Ovary (tissue), 9 donors: ENCODE results near the gene TBC1D24. TPM values are rescaled to one million over a fixed set of nuclear protein-coding genes. Genes with fewer than 3 reads are reported as not detected.

Experiments used
- DNase-seq, 5 donors: peaks; one replicate each; pipeline ENCODE4 v3.0.0-alpha.2; 2019 to 2020
- H3K27ac ChIP-seq, 2 donors: fragments of 200-600 bp; one replicate each; pipeline versions ENCODE4 v1.5.1 to v1.8.0; 2019 to 2022
- H3K27me3 ChIP-seq: fragments of 200-600 bp; one replicate; pipeline ENCODE4 v1.8.0; 2022
- H3K36me3 ChIP-seq: fragments of 200-600 bp; sonication (generic); one replicate; pipeline ENCODE4 v1.5.1; 2019
- H3K4me1 ChIP-seq: one replicate; pipeline ENCODE4 v1.8.1; 2013; ENCODE audit warnings: mild to moderate bottlenecking, moderate library complexity; ENCODE audit not compliant: insufficient read depth
- H3K4me3 ChIP-seq: fragments of 200-600 bp; sonication (generic); one replicate; pipeline ENCODE4 v1.5.1; 2017
- H3K9me3 ChIP-seq, 2 donors: fragments of 200-600 bp in 1 of 2; sonication (generic) in 1 of 2; one replicate each; pipeline versions ENCODE4 v1.5.1 to v1.8.1; 2013 to 2019; ENCODE audit warnings: mild to moderate bottlenecking in 1 of 2, moderate library complexity in 1 of 2
- CTCF ChIP-seq, 3 donors: fragments of 450-650 bp in 2 of 3; fragments of 200-600 bp in 1 of 3; IDR thresholded peaks; one replicate each; pipeline versions ENCODE4 v1.5.1 to v1.8.0; 2016 to 2022; ENCODE audit warnings: antibody characterized with exemption in 3 of 3, mild to moderate bottlenecking in 1 of 3
- EP300 ChIP-seq: sonication (generic); formaldehyde crosslinking; IDR thresholded peaks from one replicate; pipeline ENCODE4 v1.6.1; 2017; ENCODE audit warnings: antibody characterized with exemption
- POLR2A ChIP-seq: fragments of 450-650 bp; IDR thresholded peaks from one replicate; pipeline ENCODE4 v1.6.1; 2017; ENCODE audit warnings: antibody characterized with exemption, mild to moderate bottlenecking, moderate library complexity
- WGBS, 3 donors: extraction: QIAGEN DNeasy Blood & Tissue Kit in 1 of 3; methylation state at CpG; one replicate each; pipeline versions ENCODE4 v1.1.5 to v1.1.7; 2013 to 2017; 5-methylcytosine and 5-hydroxymethylcytosine counted together
- intact Hi-C, 4 donors: fragments of 100-400 bp; cut with DNase I; formaldehyde crosslinking; loops; one replicate each; pipeline versions ENCODE4 v1.11.0 to v1.15.1; 2022 to 2023
- polyA plus RNA-seq, 2 donors: library from polyadenylated mRNA; stranded (reverse); fragments of 200-250 nt in 1 of 2; fragments of 350-450 nt in 1 of 2; fragmentation: Illumina TruSeq in 1 of 2; extraction: RNeasy Lipid Tissue Mini Kit (QIAGEN cat#74804) in 1 of 2; gene quantifications; one replicate each; pipeline ENCODE4 v1.2.3, GENCODE V29; 2013 to 2014
- total RNA-seq, 7 donors: library from RNA; depleted of rRNA in 2 of 7; stranded (reverse); fragments of >200 nt in 2 of 7; fragmentation: NEBNext Ultra II Directional in 3 of 7; extraction: Animal tissue kit (Norgen Biotek cat#: 25700) in 3 of 7; gene quantifications; one replicate each; pipeline versions ENCODE4 v1.1.0 to v1.2.4, GENCODE V29; 2016 to 2023
- donor health status: DM: no; HTN: no; CAD: no; lungs with moderate emphysema.
- donor health status: DM: no; HTN: no; CAD: no.
- donor health status: Bipolar disorder and iron deficiency.
- donor health status: DM: yes; HTN: yes; CAD: no.
- donor health status: DM: no; HTN: no; CAD: no.
- donor health status: DM: yes; HTN: yes; CAD: no.

The TBC1D24 gene
- total and polyA plus RNA-seq, 9 donors = 1.9 to 8.1 (median 6.0) TPM

- no peak for TF ChIP-seq POLR2A
- TF ChIP-seq CTCF (IDR thresholded peaks at IDR 0.05) = no peak
- no peak for TF ChIP-seq EP300
- H3K4me1 ChIP-seq = peaks cover 18% of the 10 kb centered on the region
- WGBS, 3 donors = 27 to 38% (median 31%) methylated on average over 15 of the region's 15 CpGs
- peak in 3 of 5 donors; percentile 50 to 62 (median 57) for DNase-seq
- intact Hi-C loops = no loop called here
- H3K27ac ChIP-seq = peak overlapping the region; percentile 94 to 96
- peak overlapping the region; percentile 92 for H3K4me3 ChIP-seq
- no peaks in the 10 kb centered on the region for H3K9me3 ChIP-seq
- H3K27me3 ChIP-seq = no peaks in the 10 kb centered on the region
- H3K36me3 ChIP-seq = no peaks in the 10 kb centered on the region
Observed at GRCh38 chr16:2512735-2513404, 37.9 kb downstream of the TBC1D24 start.

- Histone ChIP-seq H3K4me3 (peak within 1 kb of the TSS; percentile 92), H3K27ac (peak within 1 kb of the TSS; percentile 94 to 96), H3K27me3 (no peaks in the 10 kb centered on the region), H3K36me3 (no peaks in the 10 kb centered on the region), H3K9me3 (no peaks in the 10 kb centered on the region), H3K4me1 (peaks cover 23% of the 10 kb centered on the region)
- TF ChIP-seq EP300 = no peak
- TF ChIP-seq POLR2A = peak; percentile 87
- intact Hi-C loops = no loop called here
- WGBS, 3 donors = 1 to 2% (median 1%) methylated on average over 53 to 122 of the region's 122 CpGs
- DNase-seq = peak; percentile 89 to 95 (median 93)
Observed at GRCh38 chr16:2513405-2514332, 38.7 kb downstream of the TBC1D24 start, which contains the start of gene ATP6V0C. TSS of gene ATP6V0C (plus strand) at chr16:2513952. CDS start at chr16:2514104, 152 bp downstream.

- H3K4me1 ChIP-seq = peaks cover 28% of the 10 kb centered on the region
- TF ChIP-seq POLR2A = no peak
- TF ChIP-seq CTCF (IDR thresholded peaks at IDR 0.05) = no peak
- TF ChIP-seq EP300 = no peak
- no peaks in the 10 kb centered on the region for H3K27me3 ChIP-seq
- no peaks in the 10 kb centered on the region for H3K9me3 ChIP-seq
- no peaks in the 10 kb centered on the region for H3K36me3 ChIP-seq
- peak overlapping the region; percentile 92 for H3K4me3 ChIP-seq
- intact Hi-C loops = no loop called here
- 0 to 1% (median 1%) methylated on average over 18 to 63 of the region's 63 CpGs for WGBS, 3 donors
- peak in 3 of 5 donors; percentile 47 to 69 (median 69) for DNase-seq
- H3K27ac ChIP-seq = peak overlapping the region; percentile 94 to 96
Observed at GRCh38 chr16:2514333-2515179, 39.6 kb downstream of the TBC1D24 start.

- H3K9me3 ChIP-seq = no peaks in the 10 kb centered on the region
- H3K4me1 ChIP-seq = peaks cover 30% of the 10 kb centered on the region
- WGBS, 3 donors = 21 to 26% (median 21%) methylated on average over 14 of the region's 14 CpGs
- no peaks in the 10 kb centered on the region for H3K36me3 ChIP-seq
- DNase-seq = peak in 4 of 5 donors; percentile 7 to 38 (median 26)
- TF ChIP-seq EP300 = no peak
- TF ChIP-seq POLR2A = no peak
- no peak for TF ChIP-seq CTCF (IDR thresholded peaks at IDR 0.05)
- peak overlapping the region; percentile 92 for H3K4me3 ChIP-seq
- peak overlapping the region in 1 of 2 donors; percentile 96 for H3K27ac ChIP-seq
- no peaks in the 10 kb centered on the region for H3K27me3 ChIP-seq
- intact Hi-C loops = no loop called here
Observed at GRCh38 chr16:2515180-2515851, 40.4 kb downstream of the TBC1D24 start.
